ENCODE data around the gene SEC24B. TPM values are rescaled to one million over a fixed set of nuclear protein-coding genes. Genes with fewer than 3 reads are reported as not detected.

SEC24B gene
- total RNA-seq: 39.7 and 40.3 TPM in 2 replicates
- long read RNA-seq, partial matches to known transcripts: 26 of 27 reads
- long read RNA-seq, other reads (novel, unspliced or antisense): 1 of 27 reads

DNA sequence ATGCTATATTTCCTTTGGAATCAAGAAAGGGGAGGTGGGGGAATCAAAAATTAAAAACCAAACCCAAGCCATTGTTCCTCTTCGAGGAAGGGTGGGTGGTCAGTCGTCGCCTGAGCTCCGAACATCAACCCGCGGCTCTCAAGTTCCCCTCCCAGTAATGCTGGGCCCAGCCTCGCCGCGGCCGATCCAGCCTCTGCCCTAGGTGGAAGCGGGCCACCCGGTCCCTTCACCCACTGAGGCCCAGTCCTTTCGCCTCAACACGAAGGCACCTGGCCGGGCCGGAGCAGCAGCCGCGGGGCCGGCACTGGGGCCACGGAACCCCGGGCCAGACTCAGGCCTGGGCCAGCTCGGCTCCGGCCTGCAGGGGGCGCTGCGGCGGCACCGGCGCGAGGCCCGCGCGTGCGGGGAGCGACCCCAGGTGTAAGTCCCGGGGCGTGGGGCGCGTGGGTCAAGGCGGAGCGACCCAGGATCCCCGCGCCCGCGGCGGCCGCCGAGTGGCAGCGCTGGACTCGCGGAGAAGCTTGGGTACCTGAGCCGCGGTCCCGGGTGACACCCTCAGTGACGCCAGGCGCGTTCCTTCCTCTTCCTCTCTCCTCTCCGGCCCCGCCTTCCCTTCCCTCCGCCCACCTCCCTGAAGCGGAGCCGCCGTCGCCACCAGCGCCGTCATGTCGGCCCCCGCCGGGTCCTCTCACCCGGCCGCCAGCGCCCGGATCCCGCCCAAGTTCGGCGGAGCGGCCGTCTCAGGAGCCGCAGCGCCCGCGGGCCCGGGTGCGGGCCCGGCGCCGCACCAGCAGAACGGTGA is at the start of gene SEC24B:
SEC24B (plus strand) TSS at position 611 of the 802 bp plus-strand sequence; CDS start at position 666, 55 bp downstream.
- peak within 1 kb of the TSS; percentile 83 for H3K4me3 Mint-ChIP-seq (ENCODE audit: low read depth)
- TF ChIP-seq, protein P1, sequence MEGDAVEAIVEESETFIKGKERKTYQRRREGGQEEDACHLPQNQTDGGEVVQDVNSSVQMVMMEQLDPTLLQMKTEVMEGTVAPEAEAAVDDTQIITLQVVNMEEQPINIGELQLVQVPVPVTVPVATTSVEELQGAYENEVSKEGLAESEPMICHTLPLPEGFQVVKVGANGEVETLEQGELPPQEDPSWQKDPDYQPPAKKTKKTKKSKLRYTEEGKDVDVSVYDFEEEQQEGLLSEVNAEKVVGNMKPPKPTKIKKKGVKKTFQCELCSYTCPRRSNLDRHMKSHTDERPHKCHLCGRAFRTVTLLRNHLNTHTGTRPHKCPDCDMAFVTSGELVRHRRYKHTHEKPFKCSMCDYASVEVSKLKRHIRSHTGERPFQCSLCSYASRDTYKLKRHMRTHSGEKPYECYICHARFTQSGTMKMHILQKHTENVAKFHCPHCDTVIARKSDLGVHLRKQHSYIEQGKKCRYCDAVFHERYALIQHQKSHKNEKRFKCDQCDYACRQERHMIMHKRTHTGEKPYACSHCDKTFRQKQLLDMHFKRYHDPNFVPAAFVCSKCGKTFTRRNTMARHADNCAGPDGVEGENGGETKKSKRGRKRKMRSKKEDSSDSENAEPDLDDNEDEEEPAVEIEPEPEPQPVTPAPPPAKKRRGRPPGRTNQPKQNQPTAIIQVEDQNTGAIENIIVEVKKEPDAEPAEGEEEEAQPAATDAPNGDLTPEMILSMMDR (IDR thresholded peaks at IDR 0.05; ENCODE audit: unreplicated experiment): peak; percentile 99

DNA sequence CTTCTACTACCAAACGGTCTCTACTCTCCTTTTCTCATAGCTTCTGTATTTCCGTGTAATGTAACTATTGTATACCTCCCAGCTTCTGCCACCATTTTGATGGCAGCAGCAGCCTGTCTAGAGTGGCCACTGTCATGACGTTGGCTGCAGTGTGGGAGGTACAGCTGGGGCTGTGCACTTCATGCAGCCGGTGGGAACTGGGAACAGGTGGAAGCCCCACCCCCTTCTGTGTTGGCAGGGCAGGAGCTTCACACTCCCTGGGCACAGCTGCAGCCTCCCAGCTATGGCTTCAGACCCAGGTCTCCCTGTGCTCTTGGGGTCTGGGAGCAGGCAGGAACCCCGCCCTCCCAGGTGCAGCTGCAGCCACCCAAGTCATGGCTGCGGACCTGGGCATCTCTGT is 49.8 kb upstream of the SEC24B start:
- H3K36me3 Mint-ChIP-seq (ENCODE audit: insufficient read depth): no peaks in the 10 kb centered on the region
- H3K9me3 Mint-ChIP-seq (ENCODE audit: low read depth): no peaks in the 10 kb centered on the region
- no peaks in the 10 kb centered on the region for H3K27me3 Mint-ChIP-seq
- peaks cover 4% of the 10 kb centered on the region for H3K4me1 Mint-ChIP-seq (ENCODE audit: low read depth)
- no peak for DNase-seq (ENCODE audit: low spot score, unreplicated experiment)
- no peak overlapping the region for H3K27ac Mint-ChIP-seq
- H3K4me3 Mint-ChIP-seq (ENCODE audit: low read depth): no peak overlapping the region
- TF ChIP-seq, protein P1 (IDR thresholded peaks at IDR 0.05; ENCODE audit: unreplicated experiment): no peak

More for the DNA sequence above, at the start of gene SEC24B:
- H3K36me3 Mint-ChIP-seq (ENCODE audit: insufficient read depth): peaks cover 10% of the 10 kb centered on the region
- no peaks in the 10 kb centered on the region for H3K9me3 Mint-ChIP-seq (ENCODE audit: low read depth)
- H3K4me1 Mint-ChIP-seq (ENCODE audit: low read depth): peaks cover 35% of the 10 kb centered on the region
- peak; percentile 81 for DNase-seq (ENCODE audit: low spot score, unreplicated experiment)
- peak within 1 kb of the TSS; percentile 98 for H3K27ac Mint-ChIP-seq
- H3K27me3 Mint-ChIP-seq: no peaks in the 10 kb centered on the region

DNA sequence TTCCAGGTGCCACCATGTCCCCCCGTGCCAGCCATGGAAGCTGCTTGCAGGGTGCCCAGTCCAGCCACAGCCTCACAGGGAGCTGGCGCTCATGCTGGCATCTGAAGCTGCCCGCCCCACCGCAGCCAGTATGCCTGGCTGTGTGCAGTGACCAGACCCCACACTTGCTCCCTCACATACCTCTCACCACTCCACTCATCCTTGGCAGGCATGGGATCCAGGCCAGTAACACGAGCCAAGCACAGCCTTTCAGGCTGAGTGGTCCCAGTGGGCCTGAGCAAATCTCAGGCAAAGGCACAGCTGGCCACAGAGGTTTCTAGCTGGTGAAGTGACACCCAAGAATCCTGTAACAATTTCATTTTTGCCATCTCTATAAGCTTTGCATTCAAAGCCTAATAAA is 48.4 kb upstream of the SEC24B start:
- no peaks in the 10 kb centered on the region for H3K9me3 Mint-ChIP-seq (ENCODE audit: low read depth)
- H3K27me3 Mint-ChIP-seq: no peaks in the 10 kb centered on the region
- no peak overlapping the region for H3K4me3 Mint-ChIP-seq (ENCODE audit: low read depth)
- no peak for DNase-seq (ENCODE audit: low spot score, unreplicated experiment)
- TF ChIP-seq, protein P1 (IDR thresholded peaks at IDR 0.05; ENCODE audit: unreplicated experiment): no peak
- H3K36me3 Mint-ChIP-seq (ENCODE audit: insufficient read depth): no peaks in the 10 kb centered on the region
- H3K4me1 Mint-ChIP-seq (ENCODE audit: low read depth): peaks cover 6% of the 10 kb centered on the region
- H3K27ac Mint-ChIP-seq: no peak overlapping the region

DNA sequence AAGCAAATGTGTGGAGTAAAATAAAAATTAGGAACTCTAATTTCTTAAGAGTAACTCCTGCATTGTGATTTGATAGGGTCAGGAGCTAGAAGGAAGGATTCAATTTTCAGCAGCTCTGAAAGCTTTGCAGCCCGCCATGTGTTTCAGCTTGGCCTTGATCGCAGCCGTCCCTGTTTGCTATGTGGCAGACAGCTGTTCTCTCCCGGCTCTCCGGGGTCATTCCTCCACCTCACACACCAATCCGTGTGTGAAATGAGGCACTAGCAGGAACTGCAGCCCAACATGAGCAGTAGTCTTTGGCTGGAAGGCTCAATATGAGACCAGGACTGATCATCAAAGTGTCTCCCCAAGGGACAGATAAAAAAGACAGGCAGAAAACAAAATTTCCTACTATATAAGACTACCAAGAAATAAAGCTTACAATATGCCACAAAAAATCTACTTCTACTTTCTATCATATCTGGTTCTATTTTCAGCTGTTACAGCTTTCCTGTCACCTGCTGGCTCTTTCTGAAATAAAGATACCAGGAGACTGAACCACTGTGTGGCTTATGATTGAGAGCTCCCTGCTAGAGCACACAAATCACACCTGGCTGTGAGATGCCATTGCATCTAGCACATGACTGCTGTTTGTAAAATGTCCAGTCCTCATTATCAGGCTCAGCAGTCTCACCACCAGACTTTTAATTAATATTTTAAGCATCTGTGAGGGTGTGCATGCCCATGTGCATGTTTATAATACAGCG is 44.1 kb upstream of the SEC24B start:
- Mint-ChIP-seq H3K9me3 (ENCODE audit: low read depth) (no peaks in the 10 kb centered on the region), H3K4me3 (ENCODE audit: low read depth) (no peak overlapping the region), H3K4me1 (ENCODE audit: low read depth) (peaks cover 2% of the 10 kb centered on the region), H3K27me3 (no peaks in the 10 kb centered on the region), H3K36me3 (ENCODE audit: insufficient read depth) (no peaks in the 10 kb centered on the region), H3K27ac (peak overlapping the region; percentile 76)
- no peak for DNase-seq (ENCODE audit: low spot score, unreplicated experiment)
- TF ChIP-seq, protein P1 (IDR thresholded peaks at IDR 0.05; ENCODE audit: unreplicated experiment): no peak

DNA sequence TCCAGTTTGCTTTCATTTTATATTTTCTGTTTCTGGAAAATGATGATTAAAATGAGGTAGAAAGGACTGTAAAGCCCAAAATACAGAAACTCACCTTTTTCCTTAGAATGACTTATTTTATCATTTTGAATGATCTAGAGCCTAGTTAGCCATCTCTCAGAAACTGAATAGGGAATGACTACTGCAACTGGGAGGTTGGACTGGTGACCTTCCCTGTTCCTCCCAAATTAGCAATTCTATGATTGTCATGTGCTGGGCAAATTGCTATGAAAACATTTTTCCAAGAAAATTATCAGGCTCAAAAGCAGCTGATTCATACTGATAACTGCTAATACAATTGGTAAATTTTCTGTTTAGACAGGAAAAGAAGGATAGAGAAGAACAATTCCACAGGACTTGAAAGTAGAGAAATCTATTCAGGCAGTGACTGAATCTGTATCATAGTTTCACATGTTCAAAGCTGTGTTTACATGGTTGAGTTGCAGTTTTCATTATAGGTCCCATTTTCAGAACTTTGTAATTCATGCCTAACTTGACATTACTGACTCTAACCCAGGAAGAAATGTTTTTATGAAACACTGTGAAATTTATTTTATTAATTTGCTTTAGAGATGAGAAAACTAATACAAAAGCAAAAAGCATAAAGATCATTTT is 43.4 kb upstream of the SEC24B start:
- TF ChIP-seq, protein P1 (IDR thresholded peaks at IDR 0.05; ENCODE audit: unreplicated experiment): no peak
- no peaks in the 10 kb centered on the region for H3K27me3 Mint-ChIP-seq
- DNase-seq (ENCODE audit: low spot score, unreplicated experiment): no peak
- no peak overlapping the region for H3K27ac Mint-ChIP-seq
- H3K36me3 Mint-ChIP-seq (ENCODE audit: insufficient read depth): no peaks in the 10 kb centered on the region
- H3K4me1 Mint-ChIP-seq (ENCODE audit: low read depth): peaks cover 2% of the 10 kb centered on the region
- H3K4me3 Mint-ChIP-seq (ENCODE audit: low read depth): no peak overlapping the region
- no peaks in the 10 kb centered on the region for H3K9me3 Mint-ChIP-seq (ENCODE audit: low read depth)

Measured in progenitor cell of endocrine pancreas (in vitro differentiated cells).